Activated T-helper 1 cell treated with Interleukin-2 at 50 U/mL for 16 hours (primary cell): ENCODE data around the gene PYDC2.
"Not testable (repeated sequence)": the region's sequence is repeated elsewhere in the genome, so short reads cannot be mapped to it uniquely, and the experiment has no call there.

ENCODE experiments used
- DNase-seq: peaks from one replicate; pipeline ENCODE4 v3.0.0-alpha.2; 2020; ENCODE audit warnings: low read depth

Gene PYDC2

GRCh38 chr3:191470080-191470479 lies 9.1 kb downstream of the PYDC2 start:
- no peak for DNase-seq

GRCh38 chr3:191470545-191470944 lies 9.6 kb downstream of the PYDC2 start:
- DNase-seq = no peak

GRCh38 chr3:191473661-191474198 lies 12.8 kb downstream of the PYDC2 start:
- no peak for DNase-seq

- no peak for DNase-seq
Measured at GRCh38 chr3:191476066-191476772, 15.3 kb downstream of the PYDC2 start.

- DNase-seq = not testable (repeated sequence)
Measured at GRCh38 chr3:191483994-191484393, 23.0 kb downstream of the PYDC2 start.

- DNase-seq = no peak
Measured at GRCh38 chr3:191484461-191484860, 23.5 kb downstream of the PYDC2 start.

- no peak for DNase-seq
Measured at GRCh38 chr3:191492601-191493000, 31.6 kb downstream of the PYDC2 start.

GRCh38 chr3:191493336-191493735 lies 32.4 kb downstream of the PYDC2 start:
- DNase-seq = no peak

- DNase-seq = no peak
Measured at GRCh38 chr3:191499307-191500080, 38.5 kb downstream of the PYDC2 start.

GRCh38 chr3:191500892-191501291 lies 39.9 kb downstream of the PYDC2 start:
- no peak for DNase-seq

- no peak for DNase-seq
Measured at GRCh38 chr3:191502583-191502982, 41.6 kb downstream of the PYDC2 start.

GRCh38 chr3:191509078-191509477 lies 48.1 kb downstream of the PYDC2 start:
- no peak for DNase-seq
